ENCODE results near the gene TRRAP. TPM values are rescaled to one million over a fixed set of nuclear protein-coding genes. Genes with fewer than 3 reads are reported as not detected.

The TRRAP gene
- total RNA-seq, 6 experiments from 2014 or later: 26.6 to 35.5 (median 28.7) TPM

DNA sequence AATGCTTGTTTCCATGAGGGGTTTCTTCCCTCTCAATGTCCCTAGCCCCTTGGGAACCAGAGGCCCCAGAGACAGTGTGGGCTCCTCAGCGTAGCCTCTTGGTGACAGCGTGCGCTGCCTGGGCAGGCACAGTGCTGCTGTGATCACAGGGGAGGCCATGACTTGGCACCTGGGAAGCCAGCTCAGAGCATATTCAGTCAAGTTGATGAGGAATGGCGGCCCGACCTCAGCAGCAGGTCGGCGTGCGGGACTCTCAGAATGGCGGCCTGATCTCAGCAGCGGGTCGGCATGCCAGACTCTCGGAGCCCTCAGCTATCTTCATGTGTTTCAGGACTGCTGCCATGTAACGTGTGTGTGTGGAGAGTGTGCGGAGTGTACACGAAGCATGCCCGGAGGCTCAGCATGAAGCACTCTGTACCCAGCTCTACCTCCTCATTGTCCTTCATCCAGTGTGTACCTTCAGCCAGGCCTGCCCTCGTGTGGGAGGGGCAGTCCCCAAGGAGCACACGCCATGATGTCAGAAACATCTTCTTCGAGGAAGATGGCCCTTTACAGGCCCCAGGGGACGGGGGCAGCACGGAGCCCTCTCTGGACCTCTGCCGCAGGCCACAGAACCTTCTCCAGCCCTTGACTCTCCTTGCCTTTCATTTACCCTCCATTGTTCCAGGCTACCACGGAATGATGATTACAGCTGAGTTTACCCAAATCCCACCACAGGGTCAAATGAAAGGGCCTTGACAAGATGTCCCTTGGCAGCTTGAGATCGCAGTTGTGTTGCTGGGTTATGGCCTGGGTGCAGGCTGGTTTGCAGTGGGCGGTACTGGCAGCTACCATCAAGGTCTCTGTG is 135.2 kb downstream of the TRRAP start:
- Mint-ChIP-seq H3K4me3 (no peak overlapping the region), H3K4me1 (ENCODE audit: low read depth) (no peaks in the 10 kb centered on the region), H3K9me3 (no peaks in the 10 kb centered on the region; the same call in 1 of the 2 replicates), H3K27me3 (ENCODE audit: insufficient read depth) (peaks cover 11% of the 10 kb centered on the region), H3K36me3 (ENCODE audit: low read depth) (peaks cover 57% of the 10 kb centered on the region), H3K27ac (no peak overlapping the region)
- DNase-seq: no peak
- TF ChIP-seq, protein P1, sequence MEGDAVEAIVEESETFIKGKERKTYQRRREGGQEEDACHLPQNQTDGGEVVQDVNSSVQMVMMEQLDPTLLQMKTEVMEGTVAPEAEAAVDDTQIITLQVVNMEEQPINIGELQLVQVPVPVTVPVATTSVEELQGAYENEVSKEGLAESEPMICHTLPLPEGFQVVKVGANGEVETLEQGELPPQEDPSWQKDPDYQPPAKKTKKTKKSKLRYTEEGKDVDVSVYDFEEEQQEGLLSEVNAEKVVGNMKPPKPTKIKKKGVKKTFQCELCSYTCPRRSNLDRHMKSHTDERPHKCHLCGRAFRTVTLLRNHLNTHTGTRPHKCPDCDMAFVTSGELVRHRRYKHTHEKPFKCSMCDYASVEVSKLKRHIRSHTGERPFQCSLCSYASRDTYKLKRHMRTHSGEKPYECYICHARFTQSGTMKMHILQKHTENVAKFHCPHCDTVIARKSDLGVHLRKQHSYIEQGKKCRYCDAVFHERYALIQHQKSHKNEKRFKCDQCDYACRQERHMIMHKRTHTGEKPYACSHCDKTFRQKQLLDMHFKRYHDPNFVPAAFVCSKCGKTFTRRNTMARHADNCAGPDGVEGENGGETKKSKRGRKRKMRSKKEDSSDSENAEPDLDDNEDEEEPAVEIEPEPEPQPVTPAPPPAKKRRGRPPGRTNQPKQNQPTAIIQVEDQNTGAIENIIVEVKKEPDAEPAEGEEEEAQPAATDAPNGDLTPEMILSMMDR (IDR thresholded peaks at IDR 0.05): no peak

DNA sequence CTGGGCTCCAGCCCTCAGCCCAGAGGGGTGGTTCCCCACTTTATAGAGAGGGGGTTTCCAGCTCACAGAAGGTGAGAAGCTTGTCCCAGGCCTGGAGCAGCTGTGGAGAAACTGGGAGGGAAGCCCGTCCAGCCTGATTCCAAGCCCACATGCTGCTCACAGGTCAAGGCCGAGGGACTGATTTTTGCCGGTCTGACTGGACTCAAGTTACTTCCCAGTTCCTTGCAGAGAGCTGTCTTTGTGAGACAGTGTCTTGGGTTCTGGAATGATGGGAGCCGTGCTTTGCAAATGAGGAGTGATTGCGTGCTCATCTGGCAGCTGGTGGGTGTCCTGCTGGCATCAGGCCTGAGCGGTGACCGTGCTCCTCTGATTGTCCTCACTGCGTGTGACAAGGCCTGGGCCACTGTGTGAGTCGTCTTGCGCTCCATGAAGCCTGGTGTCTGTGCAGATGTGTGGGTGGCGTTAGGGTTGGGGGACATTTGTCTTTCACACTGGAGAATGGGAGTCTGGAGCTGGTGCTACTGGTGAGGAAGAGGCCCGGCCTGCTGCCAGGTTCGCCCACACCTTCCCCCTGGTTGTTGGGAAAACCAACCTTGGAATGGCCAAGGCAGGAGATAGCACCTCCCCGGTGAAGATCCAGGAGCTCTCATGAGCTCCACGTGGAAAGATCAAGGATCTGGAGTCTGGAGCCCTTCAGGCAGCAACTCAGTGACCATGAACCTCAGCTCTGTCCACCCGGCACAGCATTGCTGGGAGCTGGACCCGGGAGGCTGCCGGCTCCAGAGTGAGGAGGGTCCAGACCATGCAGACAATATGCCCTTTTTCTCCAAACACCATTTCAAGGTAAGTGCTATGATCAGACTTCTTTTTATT is 136.0 kb downstream of the TRRAP start:
- Mint-ChIP-seq H3K9me3 (no peaks in the 10 kb centered on the region; the same call in 1 of the 2 replicates), H3K27ac (no peak overlapping the region), H3K36me3 (ENCODE audit: low read depth) (peaks cover 63% of the 10 kb centered on the region), H3K4me1 (ENCODE audit: low read depth) (no peaks in the 10 kb centered on the region), H3K27me3 (ENCODE audit: insufficient read depth) (peaks cover 11% of the 10 kb centered on the region), H3K4me3 (no peak overlapping the region)
- DNase-seq: no peak
- TF ChIP-seq, protein P1 (IDR thresholded peaks at IDR 0.05): no peak

DNA sequence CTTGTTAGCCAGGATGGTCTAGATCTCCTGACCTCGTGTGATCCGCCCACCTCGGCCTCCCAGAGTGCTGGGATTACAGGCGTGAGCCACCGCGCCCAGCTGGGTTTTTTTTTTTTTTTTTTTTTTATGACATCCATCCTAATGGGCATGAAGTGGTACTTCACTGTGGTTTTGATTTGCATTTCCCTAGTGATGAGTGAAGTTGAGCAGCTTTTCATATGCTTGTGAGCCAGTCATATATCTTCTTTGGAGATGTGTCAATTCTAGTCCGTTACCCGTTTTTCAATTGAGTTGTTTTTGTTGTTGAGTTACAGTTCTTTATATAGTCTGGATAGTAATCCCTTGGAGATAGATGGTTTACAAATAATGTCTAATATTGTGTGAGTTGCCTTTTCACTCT is 137.9 kb downstream of the TRRAP start:
- Mint-ChIP-seq H3K4me3 (no peak overlapping the region), H3K36me3 (ENCODE audit: low read depth) (peaks cover 65% of the 10 kb centered on the region), H3K4me1 (ENCODE audit: low read depth) (no peaks in the 10 kb centered on the region), H3K27ac (no peak overlapping the region), H3K27me3 (ENCODE audit: insufficient read depth) (peaks cover 7% of the 10 kb centered on the region), H3K9me3 (no peaks in the 10 kb centered on the region; the same call in 1 of the 2 replicates)
- TF ChIP-seq, protein P1 (IDR thresholded peaks at IDR 0.05): no peak
- no peak for DNase-seq

DNA sequence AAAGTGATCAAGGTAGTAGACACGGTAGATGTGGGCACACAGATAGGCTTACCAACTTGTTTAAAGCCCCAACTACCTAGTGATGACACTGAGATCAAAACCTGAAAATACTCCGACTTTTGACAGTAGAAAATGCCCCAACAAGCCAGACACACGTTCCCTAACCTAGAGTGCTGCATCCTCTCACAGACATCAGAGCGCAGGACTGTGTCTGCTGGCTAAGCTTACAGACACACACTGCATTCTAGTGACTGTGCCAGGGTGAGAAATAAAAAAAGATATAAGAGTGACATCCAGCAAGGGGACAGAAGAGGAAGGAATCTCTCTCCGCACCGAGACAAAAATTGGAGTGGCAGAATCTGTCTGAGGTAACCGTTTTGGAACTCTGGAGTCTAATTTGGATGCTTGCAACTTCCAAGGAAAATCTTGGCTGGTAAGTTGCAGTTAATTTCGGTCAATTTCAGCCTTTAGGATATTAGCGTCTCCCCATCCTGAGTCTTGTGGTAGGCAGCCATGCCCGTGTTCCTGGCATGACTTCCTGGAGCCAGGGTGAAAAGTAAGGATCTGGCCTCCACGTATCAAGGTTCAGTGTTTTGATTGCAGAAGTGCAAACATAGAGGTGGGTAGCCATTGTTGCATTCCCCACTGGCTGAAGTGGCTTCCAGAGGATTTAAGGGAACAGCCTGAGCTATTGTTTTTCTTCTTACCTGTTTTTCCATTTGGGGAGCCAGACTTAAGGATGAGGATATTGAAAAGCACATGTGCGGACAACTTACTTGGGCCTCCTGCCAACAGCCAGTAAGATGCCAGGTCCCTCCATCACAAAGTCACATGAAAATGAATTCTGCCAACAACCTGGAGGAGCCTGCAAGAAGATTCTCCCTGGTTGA is 141.4 kb downstream of the TRRAP start:
- Mint-ChIP-seq H3K27me3 (ENCODE audit: insufficient read depth) (no peaks in the 10 kb centered on the region; the same call in none of the 2 replicates), H3K36me3 (ENCODE audit: low read depth) (peaks cover 57% of the 10 kb centered on the region), H3K4me3 (no peak overlapping the region), H3K27ac (no peak overlapping the region), H3K4me1 (ENCODE audit: low read depth) (peaks cover 18% of the 10 kb centered on the region), H3K9me3 (no peaks in the 10 kb centered on the region; the same call in 1 of the 2 replicates)
- no peak for DNase-seq
- TF ChIP-seq, protein P1 (IDR thresholded peaks at IDR 0.05): no peak

DNA sequence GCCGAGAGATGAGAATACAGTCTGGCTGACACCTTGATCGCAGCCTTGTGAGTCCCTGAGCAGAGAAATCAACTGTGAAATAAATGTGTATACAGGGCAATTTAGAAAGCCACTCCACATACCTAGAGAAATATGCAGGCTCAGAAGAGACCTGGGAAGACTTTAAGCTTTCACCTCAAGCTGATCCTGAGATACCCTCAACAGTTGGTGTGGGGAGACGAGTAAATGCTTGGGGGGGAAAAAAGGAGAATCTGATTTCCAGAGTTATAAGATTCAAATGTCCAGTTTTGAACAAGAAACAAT is 142.0 kb downstream of the TRRAP start:
- Mint-ChIP-seq H3K36me3 (ENCODE audit: low read depth) (peaks cover 51% of the 10 kb centered on the region), H3K27me3 (ENCODE audit: insufficient read depth) (no peaks in the 10 kb centered on the region; the same call in none of the 2 replicates), H3K9me3 (no peaks in the 10 kb centered on the region; the same call in 1 of the 2 replicates), H3K27ac (no peak overlapping the region; the same call in 1 of the 2 replicates), H3K4me1 (ENCODE audit: low read depth) (peaks cover 20% of the 10 kb centered on the region), H3K4me3 (no peak overlapping the region)
- TF ChIP-seq, protein P1 (IDR thresholded peaks at IDR 0.05): no peak
- no peak for DNase-seq

Measured in HFFc6 (cell line).